Gastroesophageal sphincter (tissue), 4 donors: ENCODE data around the gene BTNL3. TPM values are rescaled to one million over a fixed set of nuclear protein-coding genes. Genes with fewer than 3 reads are reported as not detected.

ENCODE experiments used
- ATAC-seq: fragments of 150-250 bp; one replicate; pipeline ENCODE4 v1.9.1; 2016; ENCODE audit warnings: mild to moderate bottlenecking, moderate library complexity
- H3K27ac ChIP-seq, 4 donors: fragments of 200-600 bp; sonication (generic) in 3 of 4; 1 replicate in 3 of 4; 2 replicates in 1 of 4; pipeline ENCODE4 v1.5.1; 2016 to 2019
- H3K27me3 ChIP-seq: fragments of 200-600 bp; sonication (generic); one replicate; pipeline ENCODE4 v1.5.1; 2019
- H3K36me3 ChIP-seq, 2 donors: fragments of 200-600 bp; sonication (generic); one replicate each; pipeline ENCODE4 v1.5.1; 2019; ENCODE audit warnings: control low read depth in 1 of 2
- H3K4me1 ChIP-seq, 3 donors: fragments of 200-600 bp; sonication (generic); 1 replicate in 2 of 3; 2 replicates in 1 of 3; pipeline ENCODE4 v1.5.1; 2016 to 2019; ENCODE audit warnings: control low read depth in 2 of 3
- H3K4me3 ChIP-seq, 2 donors: fragments of 200-600 bp; sonication (generic); one replicate each; pipeline ENCODE4 v1.5.1; 2019; ENCODE audit warnings: mild to moderate bottlenecking in 1 of 2, moderate library complexity in 1 of 2
- H3K9me3 ChIP-seq, 3 donors: fragments of 200-600 bp; sonication (generic); one replicate each; pipeline ENCODE4 v1.5.1; 2017 to 2019; ENCODE audit warnings: control low read depth in 2 of 3
- CTCF ChIP-seq, 4 experiments: fragments of 200-600 bp in 2 of 4; fragments of 450-650 bp in 2 of 4; sonication (generic) in 1 of 4; IDR thresholded peaks; one replicate each; pipeline ENCODE4 v1.5.1; 2017 to 2019; ENCODE audit warnings: antibody characterized with exemption in 4 of 4, mild to moderate bottlenecking in 2 of 4, moderate library complexity in 2 of 4
- EP300 ChIP-seq: sonication (generic); formaldehyde crosslinking; IDR thresholded peaks from one replicate; pipeline ENCODE4 v1.6.1; 2017; ENCODE audit warnings: antibody characterized with exemption, mild to moderate bottlenecking
- POLR2A ChIP-seq, 2 donors: fragments of 450-650 bp; IDR thresholded peaks; one replicate each; pipeline ENCODE4 v1.6.1; 2017; ENCODE audit warnings: antibody characterized with exemption in 2 of 2, mild to moderate bottlenecking in 2 of 2, moderate library complexity in 1 of 2
- POLR2AphosphoS5 ChIP-seq: sonication (generic); formaldehyde crosslinking; IDR thresholded peaks from one replicate; pipeline ENCODE4 v1.6.1; 2017; ENCODE audit warnings: antibody characterized with exemption
- WGBS, 2 donors: methylation state at CpG; one replicate each; pipeline ENCODE4 v1.1.5; 2018; ENCODE audit warnings: low coverage in 1 of 2; 5-methylcytosine and 5-hydroxymethylcytosine counted together
- total RNA-seq, 4 donors: library from RNA; depleted of rRNA; stranded (reverse); fragments of >200 nt; gene quantifications; one replicate each; pipeline ENCODE4 v1.1.0, GENCODE V29; 2016

BTNL3 gene
- total RNA-seq, 4 donors from 2014 or later = not detected

GRCh38 chr5:181031716-181032115, 43.1 kb downstream of the BTNL3 start:
- H3K27me3 ChIP-seq = peaks cover 36% of the 10 kb centered on the region
- H3K9me3 ChIP-seq = peaks cover 0 to 6% (median 0%) of the 10 kb centered on the region in 3 donors
- TF ChIP-seq POLR2A (IDR thresholded peaks at IDR 0.05) (no peak), EP300 (no peak), CTCF (IDR thresholded peaks at IDR 0.05) (no peak), POLR2AphosphoS5 (no peak)
- no peak overlapping the region for H3K27ac ChIP-seq
- 80 to 100% methylated on average over 2 to 3 of the region's 3 CpGs for WGBS, 2 donors
- ATAC-seq = no peak
- H3K36me3 ChIP-seq = no peaks in the 10 kb centered on the region
- no peak overlapping the region for H3K4me3 ChIP-seq
- H3K4me1 ChIP-seq = no peaks in the 10 kb centered on the region

- Histone ChIP-seq H3K27me3 (peaks cover 70% of the 10 kb centered on the region), H3K9me3 (no peaks in the 10 kb centered on the region), H3K4me1 (no peaks in the 10 kb centered on the region), H3K36me3 (no peaks in the 10 kb centered on the region), H3K27ac (no peak overlapping the region), H3K4me3 (no peak overlapping the region)
- WGBS, 2 donors = 61% methylated on average over 3 of the region's 20 CpGs; no CpG with 5 or more reads in 1 of the 2 donors
- TF ChIP-seq CTCF (IDR thresholded peaks at IDR 0.05) (no peak), POLR2A (IDR thresholded peaks at IDR 0.05) (no peak), POLR2AphosphoS5 (no peak), EP300 (no peak)
- no peak for ATAC-seq
These were observed 47.6 kb downstream of the BTNL3 start for GRCh38 chr5:181035991-181036815.

GRCh38 chr5:181036816-181037364, 48.2 kb downstream of the BTNL3 start:
- no CpG with 5 or more reads among the region's 13 CpGs for WGBS, 2 donors
- Histone ChIP-seq H3K9me3 (no peaks in the 10 kb centered on the region), H3K27ac (no peak overlapping the region), H3K36me3 (no peaks in the 10 kb centered on the region), H3K27me3 (peaks cover 66% of the 10 kb centered on the region), H3K4me3 (no peak overlapping the region), H3K4me1 (no peaks in the 10 kb centered on the region)
- TF ChIP-seq POLR2AphosphoS5 (no peak), CTCF (IDR thresholded peaks at IDR 0.05) (no peak), POLR2A (IDR thresholded peaks at IDR 0.05) (no peak), EP300 (no peak)
- no peak for ATAC-seq

DNA sequence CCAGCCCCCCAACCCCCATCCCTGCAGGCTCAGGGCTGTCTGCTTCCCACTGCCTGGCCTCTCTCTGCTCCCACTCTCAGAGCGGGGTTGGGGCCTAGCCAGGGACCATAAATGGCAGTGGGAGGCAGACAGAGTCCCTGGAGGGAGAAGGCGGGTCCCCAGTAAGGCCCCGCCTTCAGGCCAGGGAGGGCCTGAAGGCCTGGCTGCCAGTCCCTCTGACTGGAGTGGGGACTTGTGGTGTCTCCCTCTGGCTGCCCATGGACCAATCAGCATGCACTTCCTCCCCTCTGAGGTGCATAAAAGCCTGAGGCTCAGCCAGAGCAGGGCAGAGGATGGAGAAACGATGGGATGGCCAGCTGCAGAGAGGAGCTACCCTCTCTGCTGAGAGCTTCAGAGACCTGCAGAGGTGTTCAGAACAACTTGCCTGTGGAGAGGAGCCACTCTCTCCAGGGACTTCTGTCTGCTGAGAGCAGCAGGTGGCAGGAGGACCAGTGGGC, 48.8 kb downstream of the BTNL3 start:
- H3K36me3 ChIP-seq = no peaks in the 10 kb centered on the region
- peak; percentile 43 for ATAC-seq
- H3K27me3 ChIP-seq = peaks cover 66% of the 10 kb centered on the region
- no peaks in the 10 kb centered on the region for H3K4me1 ChIP-seq
- H3K4me3 ChIP-seq = no peak overlapping the region
- no peak for TF ChIP-seq POLR2AphosphoS5
- no peak for TF ChIP-seq CTCF (IDR thresholded peaks at IDR 0.05)
- no peak for TF ChIP-seq POLR2A (IDR thresholded peaks at IDR 0.05)
- no peak for TF ChIP-seq EP300
- WGBS, 2 donors = 80% methylated on average over 1 of the region's 4 CpGs; no CpG with 5 or more reads in 1 of the 2 donors
- H3K27ac ChIP-seq = no peak overlapping the region
- H3K9me3 ChIP-seq = no peaks in the 10 kb centered on the region
